ENCODE measurements around the gene TCERG1L. TPM values are rescaled to one million over a fixed set of nuclear protein-coding genes. Genes with fewer than 3 reads are reported as not detected.

Gene TCERG1L
- total RNA-seq, 1 donor from 2014 or later = not detected

DNA sequence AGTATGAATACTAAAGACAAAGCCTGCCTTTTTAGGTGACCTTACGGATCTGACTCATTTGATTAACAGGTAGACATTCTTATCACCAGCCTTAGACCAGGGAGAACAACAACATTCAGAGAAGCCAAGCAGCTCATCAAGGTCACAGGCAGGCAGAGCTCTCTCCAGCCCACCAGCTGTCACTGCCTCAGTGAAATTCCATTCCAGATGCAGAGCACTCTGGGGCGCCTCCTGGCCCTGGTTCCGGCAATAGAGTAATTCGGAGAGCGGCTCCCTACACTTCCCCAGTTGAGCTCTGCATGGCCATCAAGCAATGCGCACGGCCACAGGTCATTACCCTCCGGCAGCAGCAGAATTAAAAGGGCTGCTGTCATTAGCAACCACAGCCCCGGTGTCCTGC is 164.7 kb downstream of the TCERG1L start:
- no peak overlapping the region for H3K4me3 ChIP-seq
- intact Hi-C loops (cut with DNase I) = no loop called here
- peaks cover 7% of the 10 kb centered on the region for H3K4me1 ChIP-seq
- no peaks in the 10 kb centered on the region for H3K9me3 ChIP-seq
- no peaks in the 10 kb centered on the region for H3K36me3 ChIP-seq
- H3K27ac ChIP-seq = no peak overlapping the region
- no peak for DNase-seq (ENCODE audit: extremely low spot score in 2 of 2)
- no peak for TF ChIP-seq POLR2A (IDR thresholded peaks at IDR 0.05)
- no peak for TF ChIP-seq POLR2AphosphoS5 (IDR thresholded peaks at IDR 0.05; ENCODE audit: insufficient read depth in 1 of 2, low read depth in 1 of 2)
- TF ChIP-seq, protein P1, sequence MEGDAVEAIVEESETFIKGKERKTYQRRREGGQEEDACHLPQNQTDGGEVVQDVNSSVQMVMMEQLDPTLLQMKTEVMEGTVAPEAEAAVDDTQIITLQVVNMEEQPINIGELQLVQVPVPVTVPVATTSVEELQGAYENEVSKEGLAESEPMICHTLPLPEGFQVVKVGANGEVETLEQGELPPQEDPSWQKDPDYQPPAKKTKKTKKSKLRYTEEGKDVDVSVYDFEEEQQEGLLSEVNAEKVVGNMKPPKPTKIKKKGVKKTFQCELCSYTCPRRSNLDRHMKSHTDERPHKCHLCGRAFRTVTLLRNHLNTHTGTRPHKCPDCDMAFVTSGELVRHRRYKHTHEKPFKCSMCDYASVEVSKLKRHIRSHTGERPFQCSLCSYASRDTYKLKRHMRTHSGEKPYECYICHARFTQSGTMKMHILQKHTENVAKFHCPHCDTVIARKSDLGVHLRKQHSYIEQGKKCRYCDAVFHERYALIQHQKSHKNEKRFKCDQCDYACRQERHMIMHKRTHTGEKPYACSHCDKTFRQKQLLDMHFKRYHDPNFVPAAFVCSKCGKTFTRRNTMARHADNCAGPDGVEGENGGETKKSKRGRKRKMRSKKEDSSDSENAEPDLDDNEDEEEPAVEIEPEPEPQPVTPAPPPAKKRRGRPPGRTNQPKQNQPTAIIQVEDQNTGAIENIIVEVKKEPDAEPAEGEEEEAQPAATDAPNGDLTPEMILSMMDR (IDR thresholded peaks at IDR 0.05) = no peak
- H3K27me3 ChIP-seq = no peaks in the 10 kb centered on the region

DNA sequence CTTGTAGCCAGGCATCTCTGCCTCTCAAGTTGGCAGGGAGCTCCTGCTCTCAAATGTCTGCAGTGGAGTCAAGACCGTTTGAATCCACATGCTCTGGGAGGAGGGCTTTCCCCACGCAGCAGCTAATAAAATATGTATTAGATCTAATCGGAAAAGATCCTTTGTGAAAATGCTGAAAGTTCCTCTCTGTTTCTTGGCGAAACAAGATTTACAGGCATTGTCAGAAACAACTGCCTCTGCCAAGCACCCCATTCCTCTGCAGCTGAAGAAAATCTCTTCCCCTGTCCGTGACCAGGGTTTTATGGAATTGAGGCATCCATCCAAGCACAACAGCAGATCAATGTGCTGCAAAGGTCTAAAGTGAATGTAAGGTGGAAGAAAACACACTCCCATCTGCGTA is 165.8 kb downstream of the TCERG1L start:
- Histone ChIP-seq H3K4me1 (peaks cover 7% of the 10 kb centered on the region), H3K36me3 (no peaks in the 10 kb centered on the region), H3K4me3 (peak overlapping the region in 1 of 2 donors; percentile 4), H3K27me3 (no peaks in the 10 kb centered on the region), H3K27ac (no peak overlapping the region), H3K9me3 (no peaks in the 10 kb centered on the region)
- TF ChIP-seq POLR2A (IDR thresholded peaks at IDR 0.05) = no peak
- TF ChIP-seq, protein P1 (IDR thresholded peaks at IDR 0.05) = no peak
- TF ChIP-seq POLR2AphosphoS5 (IDR thresholded peaks at IDR 0.05; ENCODE audit: insufficient read depth in 1 of 2, low read depth in 1 of 2) = no peak
- intact Hi-C loops (cut with DNase I) = no loop called here
- DNase-seq (ENCODE audit: extremely low spot score in 2 of 2) = no peak

DNA sequence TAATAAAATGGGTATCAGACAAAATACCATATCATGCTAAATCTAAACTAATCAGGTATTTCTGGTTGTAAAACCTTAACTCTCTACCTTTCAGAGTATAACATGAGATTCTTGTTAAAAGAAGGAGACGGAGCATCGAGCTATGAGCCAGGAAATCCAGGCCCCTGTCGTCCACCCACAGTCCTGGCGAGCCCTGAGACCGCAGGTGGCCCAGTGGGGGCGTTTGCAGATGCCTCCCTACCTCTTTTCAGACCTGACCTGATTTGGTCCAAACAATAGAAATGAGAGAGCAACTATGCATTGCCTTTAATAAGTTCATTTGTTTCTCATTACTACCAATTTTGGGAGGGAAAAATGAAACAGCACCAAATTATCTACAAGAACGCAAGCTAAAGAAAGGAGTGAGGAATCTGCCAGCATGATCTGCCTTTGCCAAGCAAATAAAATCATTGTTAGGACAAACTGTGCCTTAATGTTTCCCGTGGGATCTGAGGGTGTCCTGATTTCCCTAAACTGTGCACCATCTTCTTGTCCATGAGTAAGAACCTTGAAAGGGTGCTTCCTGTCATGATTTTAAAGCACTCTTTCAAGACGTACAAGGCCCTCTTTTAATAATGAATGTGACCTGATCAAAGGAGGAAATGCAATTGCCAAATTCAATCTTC is 166.7 kb downstream of the TCERG1L start:
- no peaks in the 10 kb centered on the region for H3K36me3 ChIP-seq
- TF ChIP-seq POLR2A (IDR thresholded peaks at IDR 0.05) (no peak), POLR2AphosphoS5 (IDR thresholded peaks at IDR 0.05; ENCODE audit: insufficient read depth in 1 of 2, low read depth in 1 of 2) (no peak)
- TF ChIP-seq, protein P1 (IDR thresholded peaks at IDR 0.05) = no peak
- peaks cover 7% of the 10 kb centered on the region for H3K4me1 ChIP-seq
- H3K4me3 ChIP-seq = no peak overlapping the region
- DNase-seq (ENCODE audit: extremely low spot score in 2 of 2) = no peak
- intact Hi-C loops (cut with DNase I) = no loop called here
- H3K9me3 ChIP-seq = no peaks in the 10 kb centered on the region
- no peaks in the 10 kb centered on the region for H3K27me3 ChIP-seq
- H3K27ac ChIP-seq = no peak overlapping the region

DNA sequence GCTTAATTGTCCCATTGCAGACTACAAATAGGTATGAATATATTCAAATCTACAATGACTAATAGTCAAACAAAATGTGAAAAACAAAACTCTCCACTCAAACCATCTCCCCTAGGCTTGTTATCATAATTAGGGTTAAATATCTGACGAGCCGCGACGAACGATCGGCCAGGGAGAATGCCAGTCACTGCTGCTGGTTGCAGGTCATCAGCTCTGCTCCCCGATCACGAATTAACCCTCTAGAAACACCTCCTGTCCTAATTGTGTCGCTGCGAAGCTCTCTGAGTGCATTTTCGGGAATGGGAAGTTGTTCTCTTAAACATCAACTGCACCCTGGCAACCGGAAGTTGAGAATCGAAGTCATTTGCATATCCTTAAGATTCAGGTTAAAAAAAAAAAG is 167.3 kb downstream of the TCERG1L start:
- Histone ChIP-seq H3K4me3 (no peak overlapping the region), H3K27ac (no peak overlapping the region), H3K36me3 (no peaks in the 10 kb centered on the region), H3K27me3 (no peaks in the 10 kb centered on the region), H3K9me3 (no peaks in the 10 kb centered on the region), H3K4me1 (peaks cover 7% of the 10 kb centered on the region)
- intact Hi-C loops (cut with DNase I) = no loop called here
- no peak for DNase-seq (ENCODE audit: extremely low spot score in 2 of 2)
- TF ChIP-seq, protein P1 (IDR thresholded peaks at IDR 0.05) = no peak
- TF ChIP-seq POLR2AphosphoS5 (IDR thresholded peaks at IDR 0.05; ENCODE audit: insufficient read depth in 1 of 2, low read depth in 1 of 2) (no peak), POLR2A (IDR thresholded peaks at IDR 0.05) (no peak)

DNA sequence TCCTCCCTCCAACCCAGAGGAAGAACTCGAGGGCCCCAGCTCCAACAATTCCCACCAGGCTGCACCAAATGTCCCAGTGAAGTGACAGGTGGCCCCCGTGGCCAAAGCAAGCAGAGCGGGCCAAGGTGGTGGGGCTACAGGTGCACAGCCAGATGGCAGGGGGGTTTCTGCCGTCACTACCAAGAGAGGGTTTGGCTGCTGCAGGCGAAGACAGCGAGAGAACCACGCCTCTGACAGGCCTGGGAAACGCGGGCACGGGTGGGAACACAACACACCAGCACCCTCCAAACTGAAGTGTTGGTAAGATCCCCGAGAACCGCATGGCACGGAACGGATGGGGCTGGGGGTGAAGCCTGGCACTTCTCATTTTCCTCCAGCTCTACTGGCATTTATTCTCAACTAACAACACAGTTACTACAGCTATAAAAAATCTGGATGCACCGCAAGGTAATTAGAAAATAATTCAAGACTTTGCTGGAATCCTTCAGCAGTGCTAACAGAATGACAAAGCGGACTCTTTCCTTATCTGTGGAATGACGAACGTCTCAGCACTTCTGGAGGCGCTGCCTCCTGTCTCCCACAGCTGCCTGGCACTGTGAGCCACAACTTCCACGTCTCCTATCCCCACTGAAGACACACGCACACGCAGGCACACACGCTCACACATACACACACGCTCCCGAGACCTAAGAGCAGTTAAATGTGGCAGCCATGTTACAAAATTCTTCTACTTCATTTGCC is 167.9 kb downstream of the TCERG1L start:
- TF ChIP-seq POLR2A (IDR thresholded peaks at IDR 0.05) (no peak), POLR2AphosphoS5 (IDR thresholded peaks at IDR 0.05; ENCODE audit: insufficient read depth in 1 of 2, low read depth in 1 of 2) (no peak)
- TF ChIP-seq, protein P1 (IDR thresholded peaks at IDR 0.05) = no peak
- H3K27ac ChIP-seq = no peak overlapping the region
- DNase-seq (ENCODE audit: extremely low spot score in 2 of 2) = no peak
- no peak overlapping the region for H3K4me3 ChIP-seq
- H3K36me3 ChIP-seq = no peaks in the 10 kb centered on the region
- no peaks in the 10 kb centered on the region for H3K9me3 ChIP-seq
- no peaks in the 10 kb centered on the region for H3K27me3 ChIP-seq
- peaks cover 7% of the 10 kb centered on the region for H3K4me1 ChIP-seq
- intact Hi-C loops (cut with DNase I) = no loop called here
